Activated B cell treated with CpG ODN at 0.5 μM for 24 hours (primary cell): Measurements from ENCODE around the gene GALR2. TPM values are rescaled to one million over a fixed set of nuclear protein-coding genes. Genes with fewer than 3 reads are reported as not detected.
"Not testable (repeated sequence)": the region's sequence is repeated elsewhere in the genome, so short reads cannot be mapped to it uniquely, and the experiment has no call there.

ENCODE experiments used
- ATAC-seq: fragments of 200-7000 bp; cut with Tn5 transposase; one replicate; pipeline ENCODE4 v1.10.0; 2021; ENCODE audit warnings: low read depth, mild to moderate bottlenecking, moderate library complexity
- CTCF ChIA-PET: fragments of 350-600 bp; sonication (Branson Sonifier 250); formaldehyde crosslinking; loops from one replicate; lab custom pipeline; 2021; ENCODE audit warnings: antibody characterized with exemption; lab: Charles Lee
- POLR2A ChIA-PET: fragments of 350-600 bp; sonication (Branson Sonifier 250); formaldehyde crosslinking; loops from one replicate; lab custom pipeline; 2021; ENCODE audit warnings: antibody characterized with exemption; lab: Charles Lee
- DNase-seq: peaks from one replicate; pipeline ENCODE4 v3.0.0; 2022
- H3K27ac Mint-ChIP-seq: one replicate; pipeline ENCODE4 v1.8.0; 2020; ENCODE audit warnings: mixed read lengths
- H3K27me3 Mint-ChIP-seq: one replicate; pipeline ENCODE4 v1.8.0; 2021; ENCODE audit warnings: mixed read lengths
- H3K36me3 Mint-ChIP-seq: one replicate; pipeline ENCODE4 v1.8.0; 2021; ENCODE audit warnings: low read depth, mixed read lengths
- H3K4me1 Mint-ChIP-seq: one replicate; pipeline ENCODE4 v1.8.0; 2021; ENCODE audit warnings: mixed read lengths
- H3K4me3 Mint-ChIP-seq: one replicate; pipeline ENCODE4 v1.8.0; 2020; ENCODE audit warnings: mild to moderate bottlenecking, mixed read lengths
- H3K9me3 Mint-ChIP-seq: one replicate; pipeline ENCODE4 v1.8.0; 2020; ENCODE audit warnings: mixed read lengths
- CTCF ChIP-seq: fragments of 200-600 bp; IDR thresholded peaks from one replicate; pipeline ENCODE4 v1.8.0; 2022; ENCODE audit warnings: antibody characterized with exemption, mild to moderate bottlenecking
- intact Hi-C: fragments of 100-400 bp; cut with micrococcal nuclease; formaldehyde crosslinking; loops from one replicate; pipeline ENCODE4 v1.15.1; 2024
- total RNA-seq: library from RNA; stranded (reverse); gene quantifications from 2 replicates; pipeline ENCODE4 v1.2.3, GENCODE V29; 2022

GALR2 gene
- total RNA-seq, 1 donor from 2014 or later, result 0.18 TPM

GRCh38 chr17:76075364-76076145 is 974 bp downstream of the GALR2 start:
- no peak for TF ChIP-seq CTCF
- no peak for DNase-seq
- no peak for ATAC-seq
- peaks cover 55% of the 10 kb centered on the region for H3K4me1 Mint-ChIP-seq
- peaks cover 3% of the 10 kb centered on the region for H3K36me3 Mint-ChIP-seq
- intact Hi-C loops, result no loop called here
- H3K4me3 Mint-ChIP-seq, result peak overlapping the region; percentile 78
- peaks cover 36% of the 10 kb centered on the region for H3K27me3 Mint-ChIP-seq
- H3K27ac Mint-ChIP-seq, result peak overlapping the region; percentile 60
- CTCF ChIA-PET, result no interaction called here
- POLR2A ChIA-PET, result no interaction called here
- no peaks in the 10 kb centered on the region for H3K9me3 Mint-ChIP-seq

- POLR2A ChIA-PET, result no interaction called here
- ATAC-seq (no peak), DNase-seq (no peak)
- Mint-ChIP-seq H3K4me3 (peak overlapping the region; percentile 79), H3K36me3 (peaks cover 3% of the 10 kb centered on the region), H3K4me1 (peaks cover 51% of the 10 kb centered on the region), H3K9me3 (no peaks in the 10 kb centered on the region), H3K27me3 (peaks cover 36% of the 10 kb centered on the region), H3K27ac (no peak overlapping the region)
- CTCF ChIA-PET, result no interaction called here
- intact Hi-C loops, result no loop called here
- no peak for TF ChIP-seq CTCF
Observed at GRCh38 chr17:76076146-76076764, 1.7 kb downstream of the GALR2 start.

GRCh38 chr17:76076765-76077583 is 2.4 kb downstream of the GALR2 start:
- intact Hi-C loops, result no loop called here
- Mint-ChIP-seq H3K27me3 (peaks cover 36% of the 10 kb centered on the region), H3K27ac (peak overlapping the region; percentile 59), H3K4me1 (peaks cover 44% of the 10 kb centered on the region), H3K4me3 (peak overlapping the region; percentile 79), H3K9me3 (no peaks in the 10 kb centered on the region), H3K36me3 (peaks cover 2% of the 10 kb centered on the region)
- TF ChIP-seq CTCF, result no peak
- POLR2A ChIA-PET, result interaction anchor here (0.5 to 0.7 kb wide), 3 partner anchors 9 to 211 kb away, joined by 6 to 7 read pairs (median 6); no protein-coding TSS in a partner anchor
- CTCF ChIA-PET, result no interaction called here
- peak; percentile 15 for ATAC-seq
- peak; percentile 40 for DNase-seq

- Mint-ChIP-seq H3K9me3 (no peaks in the 10 kb centered on the region), H3K27me3 (peaks cover 36% of the 10 kb centered on the region), H3K27ac (no peak overlapping the region), H3K4me3 (no peak overlapping the region), H3K36me3 (peaks cover 5% of the 10 kb centered on the region), H3K4me1 (peaks cover 44% of the 10 kb centered on the region)
- TF ChIP-seq CTCF, result no peak
- ChIA-PET CTCF (no interaction called here), POLR2A (interaction anchor here (0.6 to 0.9 kb wide), 3 partner anchors 9 to 81 kb away, joined by 6 to 8 read pairs (median 6); no protein-coding TSS in a partner anchor)
- intact Hi-C loops, result no loop called here
- ATAC-seq, result no peak
- no peak for DNase-seq
Observed at GRCh38 chr17:76077584-76078110, 3.1 kb downstream of the GALR2 start.

- POLR2A ChIA-PET, result interaction anchor here (0.6 to 0.9 kb wide), 2 partner anchors 10 to 25 kb away, joined by 4 to 8 read pairs; no protein-coding TSS in a partner anchor
- DNase-seq, H3K4me3 Mint-ChIP-seq, CTCF ChIA-PET, ATAC-seq, H3K27ac Mint-ChIP-seq, intact Hi-C loops, H3K9me3 Mint-ChIP-seq: not testable (repeated sequence)
- peaks cover 11% of the 10 kb centered on the region for H3K36me3 Mint-ChIP-seq
- H3K4me1 Mint-ChIP-seq, result peaks cover 42% of the 10 kb centered on the region
- H3K27me3 Mint-ChIP-seq, result peaks cover 36% of the 10 kb centered on the region
Observed at GRCh38 chr17:76078370-76078769, 3.8 kb downstream of the GALR2 start.
